Keratinocyte (primary cell): ENCODE data around the gene MTCH1. TPM values are rescaled to one million over a fixed set of nuclear protein-coding genes. Genes with fewer than 3 reads are reported as not detected.

Experiments
- DNase-seq: peaks from one replicate; pipeline ENCODE4 v3.0.0-alpha.2; 2011; ENCODE audit warnings: low read depth, missing footprints, low spot score
- FAIRE-seq: peaks from 2 replicates; lab custom pipeline; 2011; peaks lifted over from hg19 to GRCh38; lab: Jason Lieb, UNC
- H2AFZ ChIP-seq: 2 replicates; pipeline ENCODE4 v1.6.0; 2012; ENCODE audit warnings: low read length, control low read depth, inconsistent platforms; ENCODE audit not compliant: control insufficient read depth
- H3K27ac ChIP-seq: 2 replicates; pipeline ENCODE4 v1.5.1; 2011; ENCODE audit warnings: low read length; ENCODE audit not compliant: control insufficient read depth, insufficient read depth
- H3K27me3 ChIP-seq: 3 replicates; pipeline ENCODE4 v1.6.0; 2011; ENCODE audit warnings: low read length; ENCODE audit not compliant: control insufficient read depth, insufficient read depth; ENCODE audit errors: extremely low read depth
- H3K36me3 ChIP-seq, 2 experiments: 2 replicates in 1 of 2; 3 replicates in 1 of 2; pipeline ENCODE4 v1.5.1; 2011; ENCODE audit warnings: low read length in 2 of 2, mild to moderate bottlenecking in 1 of 2; ENCODE audit not compliant: control insufficient read depth in 2 of 2, insufficient read depth in 2 of 2; ENCODE audit errors: extremely low read depth in 1 of 2
- H3K4me1 ChIP-seq: 3 replicates; pipeline ENCODE4 v1.5.1; 2011; ENCODE audit warnings: low read length; ENCODE audit not compliant: control insufficient read depth, insufficient read depth; ENCODE audit errors: extremely low read depth
- H3K4me2 ChIP-seq: 3 replicates; pipeline ENCODE4 v1.6.0; 2011; ENCODE audit warnings: low read depth, low read length; ENCODE audit not compliant: control insufficient read depth, insufficient read depth; ENCODE audit errors: extremely low read depth
- H3K4me3 ChIP-seq, 3 experiments: fragments of 200-600 bp in 1 of 3; sonication (generic) in 1 of 3; 2 replicates in 2 of 3; 3 replicates in 1 of 3; pipeline ENCODE4 v1.5.1; 2011 to 2016; ENCODE audit warnings: low read length in 3 of 3, mild to moderate bottlenecking in 3 of 3, control low read depth in 2 of 3, inconsistent platforms in 1 of 3, low read depth in 1 of 3, mixed read lengths in 1 of 3, mixed run types in 1 of 3, moderate library complexity in 1 of 3; ENCODE audit not compliant: control insufficient read depth in 2 of 3, insufficient read depth in 2 of 3; ENCODE audit errors: extremely low read depth in 1 of 3
- H3K79me2 ChIP-seq: 2 replicates; pipeline ENCODE4 v1.6.0; 2012; ENCODE audit warnings: low read length; ENCODE audit not compliant: control insufficient read depth, insufficient read depth
- H3K9ac ChIP-seq: 3 replicates; pipeline ENCODE4 v1.6.0; 2011; ENCODE audit warnings: low read length; ENCODE audit not compliant: control insufficient read depth, insufficient read depth; ENCODE audit errors: extremely low read depth
- H3K9me1 ChIP-seq: 3 replicates; pipeline ENCODE4 v1.6.0; 2011; ENCODE audit warnings: low read length; ENCODE audit not compliant: control insufficient read depth, insufficient read depth; ENCODE audit errors: extremely low read depth
- H3K9me3 ChIP-seq: 2 replicates; pipeline ENCODE4 v1.5.1; 2012; ENCODE audit warnings: low read depth, low read length; ENCODE audit not compliant: control insufficient read depth
- H4K20me1 ChIP-seq: 3 replicates; pipeline ENCODE4 v1.6.0; 2011; ENCODE audit warnings: low read length; ENCODE audit not compliant: control insufficient read depth, insufficient read depth; ENCODE audit errors: extremely low read depth
- EZH2 ChIP-seq: IDR thresholded peaks from one replicate; pipeline ENCODE4 v1.6.1; 2012; ENCODE audit warnings: inconsistent platforms, mild to moderate bottlenecking, low read length, moderate library complexity
- dilution Hi-C: fragments of 300-500 bp; cut with MboI; formaldehyde crosslinking; loops from one replicate; pipeline ENCODE4 v1.7.0; 2020; ENCODE audit warnings: low sequenced_read_pairs; ENCODE audit not compliant: extremely low pct_ligation_motif_present
- polyA plus RNA-seq, 5 experiments: library from polyadenylated mRNA; depleted of rRNA in 3 of 5; stranded (reverse) in 3 of 5; stranded (forward) in 1 of 5; unstranded in 1 of 5; fragments of >200 nt; gene quantifications; 1 replicate in 1 of 5; 2 replicates in 3 of 5; 3 replicates in 1 of 5; pipeline versions ENCODE4 v1.2.1 to v1.2.3, GENCODE V29; 2011 to 2012; ENCODE audit warnings: missing spikeins in 2 of 5, low read depth in 1 of 5, low replicate concordance in 1 of 5
- TF ChIP-seq, protein P1 (sequence below), 3 experiments: IDR thresholded peaks in 1 of 3; conservative IDR thresholded peaks in 1 of 3; optimal IDR thresholded peaks in 1 of 3; 2 replicates in 2 of 3; 3 replicates in 1 of 3; pipeline versions ENCODE3 to v1.5.1; 2011; ENCODE audit warnings: low read length in 3 of 3, mild to moderate bottlenecking in 3 of 3, moderate library complexity in 2 of 3, control low read depth in 1 of 3, inconsistent platforms in 1 of 3; ENCODE audit not compliant: insufficient read depth in 2 of 3; ENCODE audit errors: extremely low read depth in 1 of 3

The MTCH1 gene
- polyA plus RNA-seq, 1 donor (not counting 4 experiments of a cell fraction or from before 2014, with no cell fraction given), result 88.8 TPM

DNA sequence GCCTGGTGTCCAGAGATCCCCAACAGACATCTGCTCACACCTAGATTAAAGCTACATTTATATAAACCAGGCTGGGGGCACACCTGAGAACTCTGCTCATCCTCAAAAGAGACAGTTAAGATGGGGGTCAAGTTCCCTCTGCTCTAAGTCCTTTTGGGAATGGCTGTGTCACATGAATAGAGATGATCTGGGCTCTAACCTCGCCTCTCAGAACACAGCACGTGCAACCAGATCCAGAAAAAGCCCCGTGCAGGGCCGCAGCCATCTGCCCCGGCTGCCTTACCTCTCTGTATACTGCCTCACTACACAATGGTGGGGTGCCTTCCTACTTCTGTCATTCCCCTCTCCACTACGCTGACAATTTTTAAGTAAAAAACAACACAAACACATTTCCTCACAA lies 5.9 kb downstream of the MTCH1 start:
- Histone ChIP-seq H3K9ac (no peak overlapping the region), H3K4me2 (no peak overlapping the region), H3K79me2 (peaks cover 53% of the 10 kb centered on the region), H3K4me1 (peaks cover 12% of the 10 kb centered on the region), H3K9me1 (no peaks in the 10 kb centered on the region), H3K27ac (no peak overlapping the region), H4K20me1 (peaks cover 25% of the 10 kb centered on the region), H3K36me3 (peaks cover 30 to 41% of the 10 kb centered on the region in 2 experiments), H3K27me3 (no peaks in the 10 kb centered on the region), H3K4me3 (no peak overlapping the region), H2AFZ (no peak overlapping the region), H3K9me3 (no peaks in the 10 kb centered on the region)
- no peak for TF ChIP-seq EZH2
- TF ChIP-seq, protein P1, sequence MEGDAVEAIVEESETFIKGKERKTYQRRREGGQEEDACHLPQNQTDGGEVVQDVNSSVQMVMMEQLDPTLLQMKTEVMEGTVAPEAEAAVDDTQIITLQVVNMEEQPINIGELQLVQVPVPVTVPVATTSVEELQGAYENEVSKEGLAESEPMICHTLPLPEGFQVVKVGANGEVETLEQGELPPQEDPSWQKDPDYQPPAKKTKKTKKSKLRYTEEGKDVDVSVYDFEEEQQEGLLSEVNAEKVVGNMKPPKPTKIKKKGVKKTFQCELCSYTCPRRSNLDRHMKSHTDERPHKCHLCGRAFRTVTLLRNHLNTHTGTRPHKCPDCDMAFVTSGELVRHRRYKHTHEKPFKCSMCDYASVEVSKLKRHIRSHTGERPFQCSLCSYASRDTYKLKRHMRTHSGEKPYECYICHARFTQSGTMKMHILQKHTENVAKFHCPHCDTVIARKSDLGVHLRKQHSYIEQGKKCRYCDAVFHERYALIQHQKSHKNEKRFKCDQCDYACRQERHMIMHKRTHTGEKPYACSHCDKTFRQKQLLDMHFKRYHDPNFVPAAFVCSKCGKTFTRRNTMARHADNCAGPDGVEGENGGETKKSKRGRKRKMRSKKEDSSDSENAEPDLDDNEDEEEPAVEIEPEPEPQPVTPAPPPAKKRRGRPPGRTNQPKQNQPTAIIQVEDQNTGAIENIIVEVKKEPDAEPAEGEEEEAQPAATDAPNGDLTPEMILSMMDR (optimal IDR thresholded peaks at IDR 0.05 in 1 of 3, IDR thresholded peaks at IDR 0.05 in 1 of 3, conservative IDR thresholded peaks at IDR 0.05 in 1 of 3; ENCODE audit: extremely low read depth in 1 of 3, insufficient read depth in 2 of 3, low read length in 3 of 3), result no peak
- DNase-seq, result no peak
- no peak for FAIRE-seq
- dilution Hi-C loops, result no loop called here

DNA sequence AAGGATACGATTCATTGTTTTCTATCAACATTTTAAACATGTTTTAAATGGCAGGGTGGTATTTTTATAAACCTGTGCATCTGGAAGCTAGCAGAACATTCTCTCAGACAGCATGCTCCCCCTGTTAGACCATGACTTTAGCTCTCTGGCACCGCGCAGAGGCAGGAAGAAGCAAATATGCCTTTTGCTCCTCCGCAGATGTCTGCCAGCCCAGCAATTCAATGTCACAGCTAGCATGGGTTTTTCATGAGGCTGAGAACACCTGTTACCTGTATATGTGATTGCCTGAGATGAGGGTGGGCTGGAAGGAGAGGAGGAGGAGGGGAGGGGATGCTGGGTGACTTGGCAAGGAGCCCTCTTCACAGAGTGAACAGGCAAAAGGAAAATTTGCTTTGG lies 6.7 kb downstream of the MTCH1 start:
- Histone ChIP-seq H3K4me3 (no peak overlapping the region), H2AFZ (no peak overlapping the region), H3K4me2 (no peak overlapping the region), H3K9me1 (no peaks in the 10 kb centered on the region), H3K79me2 (peaks cover 45% of the 10 kb centered on the region), H3K9ac (no peak overlapping the region), H3K4me1 (peaks cover 6% of the 10 kb centered on the region), H3K27me3 (no peaks in the 10 kb centered on the region), H4K20me1 (peaks cover 25% of the 10 kb centered on the region), H3K36me3 (peaks cover 31 to 45% of the 10 kb centered on the region in 2 experiments), H3K9me3 (no peaks in the 10 kb centered on the region), H3K27ac (no peak overlapping the region)
- TF ChIP-seq EZH2, result no peak
- TF ChIP-seq, protein P1 (optimal IDR thresholded peaks at IDR 0.05 in 1 of 3, IDR thresholded peaks at IDR 0.05 in 1 of 3, conservative IDR thresholded peaks at IDR 0.05 in 1 of 3; ENCODE audit: extremely low read depth in 1 of 3, insufficient read depth in 2 of 3, low read length in 3 of 3), result peak; percentile 45 to 81 (median 72)
- DNase-seq (no peak), FAIRE-seq (no peak)
- dilution Hi-C loops, result no loop called here
